Left ventricle myocardium superior (tissue), 1 donor: Measurements from ENCODE around the gene GNAI2. TPM values are rescaled to one million over a fixed set of nuclear protein-coding genes. Genes with fewer than 3 reads are reported as not detected.

Experiments used
- ATAC-seq: fragments of 200-7000 bp; cut with Tn5 transposase; one replicate; pipeline ENCODE4 v1.9.1; 2020; ENCODE audit warnings: mild to moderate bottlenecking, moderate library complexity
- DNase-seq: peaks from one replicate; pipeline ENCODE4 v3.0.0-alpha.2; 2020
- intact Hi-C: fragments of 100-400 bp; cut with micrococcal nuclease; formaldehyde crosslinking; loops from one replicate; pipeline ENCODE4 v1.11.0; 2022
- long read RNA-seq: library from polyadenylated mRNA; unstranded; transcript quantifications from one replicate; pipeline ENCODE4 v2.0.0, GENCODE V29; 2021
- total RNA-seq: library from RNA; stranded (reverse); fragmentation: NEBNext Ultra II Directional; extraction: Animal tissue kit (Norgen Biotek cat#: 25700); gene quantifications from one replicate; pipeline ENCODE4 v1.2.1, GENCODE V29; 2021
- donor health status: DM: no; HTN: yes; CAD: no; lungs with severe emphysema.

GNAI2 gene
- total RNA-seq = 137 TPM
- long read RNA-seq, transcript GNAI2-202 (9 exons, 2,464 nt) = major isoform, 158 of 192 reads
- long read RNA-seq, partial matches to known transcripts = 10 of 192 reads
- long read RNA-seq, other reads (novel, unspliced or antisense) = 21 of 192 reads

DNA sequence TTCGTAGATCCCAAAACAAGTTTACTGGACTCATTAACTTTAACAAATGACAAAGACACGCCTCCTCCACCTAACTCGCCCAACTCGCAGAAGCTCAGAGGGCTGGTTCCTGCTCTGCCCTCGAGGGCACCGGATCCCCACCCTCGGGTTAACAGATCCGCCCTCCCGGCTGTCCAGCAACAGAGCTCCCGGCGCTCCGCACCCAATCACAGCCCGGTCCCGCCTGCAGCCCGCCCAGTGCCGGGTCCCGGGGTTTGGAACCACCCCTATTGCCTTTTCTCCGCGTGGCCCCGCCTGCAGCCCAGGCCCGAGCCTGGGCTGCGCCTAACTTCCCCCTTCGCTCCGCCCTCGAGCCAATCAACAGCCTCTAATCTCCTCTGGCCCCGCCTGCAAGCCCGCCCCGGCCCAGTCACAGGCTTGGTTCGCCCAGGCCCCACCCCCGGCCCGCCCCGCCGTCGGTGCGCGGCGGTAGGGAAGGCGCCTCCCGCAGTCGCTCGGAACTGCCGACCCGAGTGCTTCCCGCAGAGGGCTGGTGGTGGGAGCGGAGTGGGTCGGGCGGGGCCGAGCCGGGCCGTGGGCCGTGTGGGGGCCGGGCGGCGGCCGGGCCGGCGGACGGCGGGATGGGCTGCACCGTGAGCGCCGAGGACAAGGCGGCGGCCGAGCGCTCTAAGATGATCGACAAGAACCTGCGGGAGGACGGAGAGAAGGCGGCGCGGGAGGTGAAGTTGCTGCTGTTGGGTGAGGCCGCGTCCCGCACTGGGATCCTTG lies at the start of gene GNAI2:
Gene GNAI2, plus strand, starts transcription at position 489 of the 768 bp plus-strand sequence. Its CDS starts 132 bp downstream, at position 621.
- peak; percentile 89 for ATAC-seq
- DNase-seq = peak; percentile 99
- intact Hi-C loops = no loop called here

DNA sequence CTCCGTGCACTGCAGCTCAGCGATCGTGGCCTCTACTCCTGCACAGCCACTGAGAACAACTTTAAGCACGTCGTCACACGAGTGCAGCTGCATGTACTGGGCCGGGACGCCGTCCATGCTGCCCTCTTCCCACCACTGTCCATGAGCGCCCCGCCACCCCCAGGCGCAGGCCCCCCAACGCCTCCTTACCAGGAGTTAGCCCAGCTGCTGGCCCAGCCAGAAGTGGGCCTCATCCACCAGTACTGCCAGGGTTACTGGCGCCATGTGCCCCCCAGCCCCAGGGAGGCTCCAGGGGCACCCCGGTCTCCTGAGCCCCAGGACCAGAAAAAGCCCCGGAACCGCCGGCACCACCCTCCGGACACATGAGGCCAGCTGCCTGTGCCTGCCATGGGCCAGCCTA lies 48.3 kb upstream of the GNAI2 start:
- no peak for ATAC-seq
- no peak for DNase-seq
- intact Hi-C loops = loop anchor here (5.0 kb wide), 1 partner anchor 65 kb away; no protein-coding TSS in a partner anchor

DNA sequence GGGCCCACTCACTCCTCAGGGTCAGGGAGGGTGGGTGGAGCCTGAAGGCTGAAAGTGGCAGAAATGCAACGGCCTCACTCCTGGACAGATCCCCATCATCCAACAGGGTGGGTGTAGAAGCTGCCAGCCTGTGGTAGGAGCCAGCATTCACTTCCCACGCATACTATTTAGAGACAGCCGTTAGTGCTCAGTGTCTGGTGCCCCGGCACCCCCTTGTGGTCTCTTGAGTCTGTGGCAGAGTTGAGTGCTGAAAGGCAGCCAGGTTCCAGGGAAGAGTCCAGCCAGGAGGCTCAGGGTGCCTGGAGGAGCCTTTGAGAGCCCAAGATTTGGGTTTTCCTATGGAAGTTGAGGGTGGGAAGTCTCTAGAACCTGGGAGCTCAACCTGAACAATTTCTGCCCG lies 46.7 kb upstream of the GNAI2 start:
- intact Hi-C loops = loop anchor here (5.0 kb wide), 1 partner anchor 67 kb away; no protein-coding TSS in a partner anchor
- ATAC-seq (peak; percentile 81), DNase-seq (peak; percentile 78)

GRCh38 chr3:50189989-50190388 lies 46.0 kb upstream of the GNAI2 start:
- intact Hi-C loops = loop anchor here (5.0 kb wide), 2 partner anchors 37 to 68 kb away; no protein-coding TSS in a partner anchor
- DNase-seq = no peak
- no peak for ATAC-seq

GRCh38 chr3:50190936-50191660 lies 44.9 kb upstream of the GNAI2 start, which contains the start of gene GNAT1:
Gene GNAT1 (plus strand): TSS chr3:50191610. CDS start chr3:50191726, 116 bp downstream.
- ATAC-seq (no peak), DNase-seq (no peak)
- intact Hi-C loops = loop anchor here (5.0 kb wide), 1 partner anchor 36 kb away; no protein-coding TSS in a partner anchor

GRCh38 chr3:50192124-50192523 lies 43.9 kb upstream of the GNAI2 start:
- DNase-seq = no peak

DNA sequence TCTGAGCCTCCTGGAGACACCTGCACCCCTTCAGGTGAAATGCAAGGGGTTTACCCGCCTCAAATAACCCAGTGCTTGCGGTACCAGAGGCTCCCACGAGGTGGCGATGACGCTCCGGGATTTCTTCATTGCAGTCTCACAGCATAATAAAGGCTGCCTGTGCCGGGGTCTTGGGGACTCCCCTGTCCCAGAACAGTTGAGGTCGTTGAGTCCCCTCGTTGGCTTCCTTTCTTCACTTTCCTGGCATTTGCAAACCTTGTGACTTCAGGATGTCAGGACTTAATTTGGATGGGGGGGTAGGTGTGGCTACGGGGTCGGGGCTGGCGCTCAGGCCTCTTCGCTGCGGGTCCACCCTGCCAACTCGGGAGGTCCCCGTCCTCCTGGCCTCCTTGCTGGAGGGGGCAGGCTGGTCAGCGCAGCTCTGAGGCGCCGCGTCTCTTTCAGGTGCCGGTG lies 43.3 kb upstream of the GNAI2 start:
- peak; percentile 78 for DNase-seq
- peak; percentile 41 for ATAC-seq
- intact Hi-C loops = loop anchor here (5.0 kb wide), 1 partner anchor 35 kb away; no protein-coding TSS in a partner anchor

More at GRCh38 chr3:50192124-50192523, 43.9 kb upstream of the GNAI2 start:
- ATAC-seq = no peak
- intact Hi-C loops = loop anchor here (5.0 kb wide), 1 partner anchor 35 kb away; no protein-coding TSS in a partner anchor

DNA sequence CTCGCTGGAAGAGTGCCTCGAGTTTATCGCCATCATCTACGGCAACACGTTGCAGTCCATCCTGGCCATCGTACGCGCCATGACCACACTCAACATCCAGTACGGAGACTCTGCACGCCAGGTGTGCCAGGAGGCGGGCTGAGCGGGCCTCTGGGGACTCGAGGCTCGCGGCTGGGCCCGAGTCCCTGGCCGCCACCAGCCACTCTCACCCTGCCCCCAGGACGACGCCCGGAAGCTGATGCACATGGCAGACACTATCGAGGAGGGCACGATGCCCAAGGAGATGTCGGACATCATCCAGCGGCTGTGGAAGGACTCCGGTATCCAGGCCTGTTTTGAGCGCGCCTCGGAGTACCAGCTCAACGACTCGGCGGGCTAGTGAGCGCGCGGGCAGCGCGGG lies 42.7 kb upstream of the GNAI2 start:
- ATAC-seq (no peak), DNase-seq (no peak)
- intact Hi-C loops = loop anchor here (5.0 kb wide), 1 partner anchor 34 kb away; no protein-coding TSS in a partner anchor

DNA sequence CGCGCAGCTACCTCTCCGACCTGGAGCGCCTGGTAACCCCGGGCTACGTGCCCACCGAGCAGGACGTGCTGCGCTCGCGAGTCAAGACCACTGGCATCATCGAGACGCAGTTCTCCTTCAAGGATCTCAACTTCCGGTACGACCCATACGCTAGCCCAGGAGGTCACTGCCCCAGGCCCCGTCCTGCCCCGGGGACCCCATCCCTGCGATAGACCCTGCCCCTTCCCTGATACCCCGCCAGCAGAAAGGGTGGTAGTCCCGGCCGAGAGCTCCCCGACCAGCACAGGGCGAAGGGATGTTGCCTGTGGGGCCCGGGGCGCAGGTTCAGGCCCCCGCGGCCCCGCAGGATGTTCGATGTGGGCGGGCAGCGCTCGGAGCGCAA lies 42.3 kb upstream of the GNAI2 start:
- intact Hi-C loops = loop anchor here (5.0 kb wide), 1 partner anchor 34 kb away; no protein-coding TSS in a partner anchor
- ATAC-seq (no peak), DNase-seq (no peak)

DNA sequence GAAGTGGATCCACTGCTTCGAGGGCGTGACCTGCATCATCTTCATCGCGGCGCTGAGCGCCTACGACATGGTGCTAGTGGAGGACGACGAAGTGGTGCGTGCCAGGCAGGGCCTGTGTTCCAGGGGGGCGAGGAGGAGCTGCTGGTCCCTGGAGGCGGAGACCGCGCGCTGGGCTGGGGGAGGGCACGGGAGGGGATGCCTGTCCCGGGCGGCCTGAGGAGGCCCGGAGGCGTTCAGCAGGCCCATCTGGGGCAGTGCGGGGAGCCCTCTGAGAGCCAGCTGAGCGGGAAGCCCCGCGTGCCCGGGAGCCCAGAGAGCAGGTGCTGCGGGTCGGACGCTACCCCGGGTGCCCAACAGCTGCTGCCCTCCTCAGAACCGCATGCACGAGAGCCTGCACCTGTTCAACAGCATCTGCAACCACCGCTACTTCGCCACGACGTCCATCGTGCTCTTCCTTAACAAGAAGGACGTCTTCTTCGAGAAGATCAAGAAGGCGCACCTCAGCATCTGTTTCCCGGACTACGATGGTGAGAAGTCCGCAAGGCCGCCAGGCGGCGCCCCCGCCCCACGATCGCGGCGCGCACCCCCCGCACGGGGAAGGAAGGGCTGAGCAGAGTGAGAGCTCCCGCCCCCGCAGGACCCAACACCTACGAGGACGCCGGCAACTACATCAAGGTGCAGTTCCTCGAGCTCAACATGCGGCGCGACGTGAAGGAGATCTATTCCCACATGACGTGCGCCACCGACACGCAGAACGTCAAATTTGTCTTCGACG lies 41.7 kb upstream of the GNAI2 start:
- intact Hi-C loops = loop anchor here (5.0 kb wide), 1 partner anchor 33 kb away; no protein-coding TSS in a partner anchor
- ATAC-seq (peak; percentile 82), DNase-seq (peak; percentile 81)

- DNase-seq (no peak), ATAC-seq (peak; percentile 40)
- intact Hi-C loops = loop anchor here (5.0 kb wide), 1 partner anchor 32 kb away; no protein-coding TSS in a partner anchor
Observed at GRCh38 chr3:50194903-50195500, 41.0 kb upstream of the GNAI2 start.

DNA sequence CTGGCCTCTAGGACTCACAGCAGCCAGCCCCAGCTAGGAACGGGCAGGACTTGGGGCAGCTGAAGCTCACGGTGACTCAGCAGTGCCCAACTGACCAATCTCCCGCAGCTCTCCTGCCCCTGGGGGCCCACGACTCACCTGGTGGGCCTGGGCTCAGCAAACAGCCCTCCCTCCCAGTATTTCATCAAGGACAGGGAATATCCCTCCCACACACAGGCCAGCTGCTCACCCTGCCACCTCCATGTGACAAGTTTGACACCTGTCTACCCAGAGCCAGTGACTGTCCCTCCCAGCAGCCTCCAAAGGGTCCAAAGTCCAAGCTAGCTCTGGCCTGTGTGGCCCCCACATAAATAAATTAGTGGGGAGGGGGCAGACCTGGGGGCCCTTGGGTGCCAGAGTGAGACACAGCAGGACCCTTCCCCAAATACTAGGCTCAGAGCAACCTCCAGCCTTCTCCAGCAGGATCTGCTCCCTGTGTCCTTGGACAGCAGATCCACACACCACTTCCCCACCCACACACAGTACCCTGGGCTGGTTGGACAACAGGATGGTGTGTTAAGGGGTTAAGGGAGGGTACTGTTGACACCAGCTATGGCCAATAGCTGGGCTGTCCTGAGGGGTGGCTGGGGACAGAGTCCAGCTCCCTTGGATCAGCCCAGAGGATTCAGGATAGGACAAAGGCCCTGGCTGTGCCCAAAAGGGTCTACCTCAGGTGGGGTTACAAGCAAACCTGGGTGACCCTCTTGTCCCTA lies 40.3 kb upstream of the GNAI2 start:
- no peak for ATAC-seq
- DNase-seq = no peak
- intact Hi-C loops = loop anchor here (2.0 kb wide), 1 partner anchor 75 kb away; no protein-coding TSS in a partner anchor

GRCh38 chr3:50196253-50196801 lies 39.7 kb upstream of the GNAI2 start:
- no peak for ATAC-seq
- intact Hi-C loops = loop anchor here (2.0 kb wide), 1 partner anchor 74 kb away; no protein-coding TSS in a partner anchor
- no peak for DNase-seq

GRCh38 chr3:50201573-50202315 lies 34.3 kb upstream of the GNAI2 start:
- intact Hi-C loops = no loop called here
- DNase-seq (no peak), ATAC-seq (no peak)

DNA sequence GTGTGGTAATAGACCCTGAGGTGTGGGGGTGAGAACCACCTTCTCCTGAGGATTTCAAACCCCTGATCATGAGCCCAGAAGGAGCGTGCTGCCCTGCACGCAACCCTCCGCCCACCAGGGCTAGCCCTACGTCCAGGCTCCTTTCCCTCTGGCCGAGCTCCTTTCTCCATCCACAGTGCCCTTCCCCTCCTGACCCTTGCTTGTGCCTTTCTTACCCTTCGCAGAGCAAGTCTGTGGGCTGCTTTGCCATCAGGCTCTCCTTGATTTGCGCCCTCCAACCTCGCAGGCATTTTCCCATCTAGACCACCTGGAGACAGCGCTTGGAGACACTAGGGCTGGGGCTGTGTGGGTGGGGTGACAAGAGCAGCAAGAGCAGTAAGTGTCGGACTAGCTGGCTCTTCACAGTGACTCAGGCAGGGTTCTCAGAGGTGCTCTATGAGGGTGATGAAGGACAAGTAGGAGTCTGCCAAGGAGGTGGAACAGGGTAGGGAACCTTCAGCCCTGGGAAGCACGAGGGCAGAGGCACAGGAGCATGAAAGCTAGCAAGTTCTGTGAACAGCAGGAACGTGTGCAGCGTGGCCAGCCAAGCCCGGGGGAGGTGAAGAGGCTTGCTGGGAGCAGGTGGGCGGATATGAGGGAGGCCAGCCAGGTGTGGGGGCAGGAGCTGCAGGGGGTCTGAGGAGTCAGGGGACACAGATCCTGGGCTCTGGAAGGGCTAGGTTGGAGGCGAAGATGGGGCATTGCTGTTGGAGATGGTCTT lies 33.5 kb upstream of the GNAI2 start:
- ATAC-seq = no peak
- intact Hi-C loops = no loop called here
- no peak for DNase-seq
